EL (cell line): ENCODE data around the gene DRAXIN.

Source experiments
- DNase-seq: peaks from one replicate; pipeline ENCODE4 v3.0.0-alpha.2; 2016

Gene DRAXIN

DNA sequence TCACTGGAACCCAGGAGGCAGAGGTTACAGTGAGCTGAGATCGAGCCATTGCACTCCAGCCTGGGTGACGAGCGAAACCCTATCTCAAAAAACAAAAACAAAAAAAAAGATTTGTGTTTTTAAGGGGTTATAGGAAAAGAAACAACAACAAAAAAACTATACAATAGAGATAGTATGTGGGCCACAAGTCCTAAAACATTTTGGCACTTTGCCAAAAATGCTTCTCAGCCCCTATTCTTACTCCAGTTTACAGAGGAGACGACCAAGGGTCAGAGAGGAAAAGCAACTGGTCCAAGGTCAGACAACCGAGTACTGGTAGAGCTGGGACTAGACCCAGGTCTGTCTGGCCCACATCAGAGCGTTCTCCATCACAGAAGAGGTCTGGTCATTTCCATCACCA lies 33.9 kb upstream of the DRAXIN start:
- DNase-seq = no peak

DNA sequence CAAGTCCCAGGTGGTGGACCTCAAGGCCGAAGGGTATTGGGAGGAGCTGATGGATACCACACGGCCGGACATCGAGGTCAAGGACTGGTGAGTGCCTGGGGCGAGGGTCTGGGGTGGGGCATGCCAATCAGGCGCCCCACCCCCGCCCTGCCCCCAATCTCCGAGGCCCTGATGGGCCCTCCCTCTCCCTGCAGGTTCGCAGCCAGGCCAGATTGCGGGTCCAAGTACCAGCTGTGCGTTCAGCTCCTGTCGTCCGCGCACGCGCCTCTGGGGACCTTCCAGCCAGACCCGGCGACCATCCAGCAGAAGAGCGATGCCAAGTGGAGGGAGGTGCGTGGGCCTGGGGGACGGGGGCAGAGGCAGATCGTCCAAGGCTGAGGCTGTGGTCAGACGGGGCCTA lies 33.0 kb upstream of the DRAXIN start:
- DNase-seq = no peak

DNA sequence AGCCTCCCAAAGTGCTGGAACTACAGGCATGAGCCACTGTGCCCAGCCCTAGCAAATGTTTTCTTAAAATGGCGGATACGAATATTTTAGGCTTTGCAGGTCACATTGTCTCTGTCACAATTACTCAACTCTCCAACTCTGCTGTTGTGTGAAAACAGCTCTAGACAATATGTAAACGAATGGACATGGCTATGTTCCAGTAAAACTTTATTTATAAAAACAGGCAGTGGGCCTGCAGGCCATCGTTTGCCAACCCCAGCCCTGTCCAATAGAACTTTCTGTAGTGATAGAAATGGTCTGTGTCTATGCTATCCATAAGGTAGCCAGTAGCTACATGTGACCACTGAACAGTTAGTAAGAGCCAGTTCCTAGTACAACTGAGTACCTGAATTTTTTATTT lies 31.8 kb upstream of the DRAXIN start:
- no peak for DNase-seq

DNA sequence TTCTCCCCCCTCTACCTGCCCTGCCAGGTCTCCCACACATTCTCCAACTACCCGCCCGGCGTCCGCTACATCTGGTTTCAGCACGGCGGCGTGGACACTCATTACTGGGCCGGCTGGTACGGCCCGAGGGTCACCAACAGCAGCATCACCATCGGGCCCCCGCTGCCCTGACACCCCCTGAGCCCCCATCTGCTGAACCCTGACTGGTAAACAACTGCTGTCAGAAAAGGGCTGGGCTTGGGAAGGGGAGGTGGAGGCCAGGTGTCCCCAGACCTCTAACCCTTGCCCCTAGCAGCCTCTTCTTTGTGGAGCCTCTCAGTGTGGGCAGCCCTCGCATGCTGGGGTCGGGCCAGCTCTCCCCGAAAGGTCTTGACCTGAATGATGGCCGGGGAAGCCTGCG lies 30.4 kb upstream of the DRAXIN start:
- no peak for DNase-seq

DNA sequence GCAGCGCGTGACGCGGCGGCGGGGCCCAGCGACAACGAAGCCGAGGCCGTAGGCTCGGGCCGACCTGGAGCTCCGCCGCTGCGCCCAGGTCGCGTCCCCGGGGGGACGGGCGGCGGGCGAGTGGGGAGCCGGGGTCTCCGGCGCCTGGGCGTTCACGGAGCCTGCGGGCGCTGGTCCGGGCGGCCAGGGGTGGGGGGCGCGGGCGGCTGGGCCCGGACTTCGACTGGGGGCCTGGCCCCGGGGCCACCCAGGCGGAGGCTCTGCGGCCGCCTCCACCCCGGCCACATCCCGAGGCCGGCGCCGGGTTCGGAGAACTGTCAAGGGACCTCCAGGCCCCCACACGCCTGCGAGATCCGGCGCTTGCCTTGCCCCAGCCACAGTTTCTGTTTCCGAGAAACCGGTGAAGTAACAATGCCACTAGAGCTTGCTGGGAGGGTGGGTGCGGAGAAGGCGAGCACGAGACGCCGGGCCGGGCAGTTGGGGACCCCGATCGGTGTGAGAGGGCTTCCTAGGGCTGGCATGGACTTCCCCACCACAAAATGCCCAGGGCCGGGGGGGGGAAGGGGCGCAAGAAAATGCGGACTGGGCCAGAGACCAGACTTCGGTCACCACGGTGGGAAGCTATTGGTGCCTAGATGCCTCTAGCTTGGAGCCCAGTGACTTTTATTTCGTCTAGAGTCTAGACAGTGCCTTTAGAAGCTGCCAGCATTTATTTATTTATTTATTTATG lies 27.0 kb upstream of the DRAXIN start:
- peak; percentile 45 for DNase-seq

DNA sequence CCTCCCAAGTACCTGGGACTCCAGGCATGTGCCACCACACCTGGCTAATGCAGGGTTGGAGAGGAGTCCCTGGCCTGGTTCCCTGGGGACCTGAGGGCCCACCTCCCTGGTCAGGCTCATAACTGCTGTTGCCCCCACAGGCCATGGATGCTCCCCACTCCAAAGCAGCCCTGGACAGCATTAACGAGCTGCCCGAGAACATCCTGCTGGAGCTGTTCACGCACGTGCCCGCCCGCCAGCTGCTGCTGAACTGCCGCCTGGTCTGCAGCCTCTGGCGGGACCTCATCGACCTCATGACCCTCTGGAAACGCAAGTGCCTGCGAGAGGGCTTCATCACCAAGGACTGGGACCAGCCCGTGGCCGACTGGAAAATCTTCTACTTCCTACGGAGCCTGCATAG lies 23.0 kb upstream of the DRAXIN start:
- no peak for DNase-seq

DNA sequence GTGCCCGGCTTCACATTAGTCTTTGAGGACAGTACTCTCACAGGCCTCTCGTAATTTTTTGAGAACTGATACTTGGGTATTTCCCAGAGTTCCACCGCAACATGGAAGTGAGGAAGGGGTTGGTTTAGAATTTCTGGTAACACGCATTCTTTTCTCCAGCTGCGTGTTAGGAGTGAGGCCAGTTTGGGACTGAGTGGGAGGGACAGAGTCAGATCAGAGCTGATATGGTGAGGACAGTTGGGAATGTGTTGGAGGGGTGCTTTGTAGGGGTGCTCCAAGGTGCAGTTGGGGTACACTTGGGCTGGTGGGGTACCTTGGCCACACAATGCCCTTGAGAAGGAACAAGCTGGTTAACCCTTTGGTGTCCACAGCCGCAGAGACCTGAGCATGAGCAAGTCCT lies 20.8 kb upstream of the DRAXIN start:
- no peak for DNase-seq

DNA sequence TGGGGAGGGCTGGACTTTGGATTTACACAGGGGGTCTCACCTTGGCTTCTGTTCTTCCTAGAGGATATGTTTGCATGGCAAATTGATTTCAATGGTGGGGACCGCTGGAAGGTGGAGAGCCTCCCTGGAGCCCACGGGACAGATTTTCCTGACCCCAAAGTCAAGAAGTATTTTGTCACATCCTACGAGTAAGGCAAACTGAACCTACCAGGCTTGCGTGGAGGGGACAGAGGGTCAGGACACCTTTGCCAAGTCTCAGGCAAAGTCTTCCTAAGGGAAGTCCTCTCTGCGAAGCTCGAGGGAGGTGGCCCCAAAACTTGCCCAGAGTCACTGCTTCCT lies 20.3 kb upstream of the DRAXIN start:
- no peak for DNase-seq

DNA sequence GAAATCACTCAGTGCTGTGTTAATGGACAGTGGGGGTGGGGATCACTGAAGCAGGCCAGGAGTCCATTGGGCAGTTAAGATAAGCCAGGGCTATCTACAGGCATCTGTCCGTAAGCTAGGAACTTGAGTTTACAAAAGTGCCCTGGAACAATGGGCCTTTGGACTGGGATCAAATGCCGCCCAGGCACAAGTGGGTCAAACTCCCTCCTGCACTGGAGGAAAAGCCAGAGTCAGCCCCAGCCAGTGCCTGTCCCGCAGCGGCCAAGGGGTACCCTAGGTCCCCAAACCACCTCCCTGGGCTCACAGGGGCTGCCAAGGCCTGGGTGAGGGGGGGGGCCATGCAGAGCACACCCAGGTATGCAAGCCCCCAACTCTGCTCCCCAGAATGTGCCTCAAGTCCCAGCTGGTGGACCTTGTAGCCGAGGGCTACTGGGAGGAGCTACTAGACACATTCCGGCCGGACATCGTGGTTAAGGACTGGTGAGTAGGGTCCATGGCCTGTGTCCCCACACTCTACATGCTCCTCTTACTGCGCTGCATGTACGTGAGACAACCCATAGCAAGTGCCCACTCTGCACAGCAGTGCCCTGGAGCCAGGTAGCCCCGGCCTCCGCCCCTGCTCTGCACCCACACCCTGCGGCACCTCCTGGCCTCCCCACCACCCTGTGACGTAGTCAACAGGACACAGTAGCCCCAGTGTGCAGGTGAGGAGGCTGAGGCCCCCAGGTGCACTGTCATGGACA lies 19.8 kb upstream of the DRAXIN start:
- DNase-seq = no peak

DNA sequence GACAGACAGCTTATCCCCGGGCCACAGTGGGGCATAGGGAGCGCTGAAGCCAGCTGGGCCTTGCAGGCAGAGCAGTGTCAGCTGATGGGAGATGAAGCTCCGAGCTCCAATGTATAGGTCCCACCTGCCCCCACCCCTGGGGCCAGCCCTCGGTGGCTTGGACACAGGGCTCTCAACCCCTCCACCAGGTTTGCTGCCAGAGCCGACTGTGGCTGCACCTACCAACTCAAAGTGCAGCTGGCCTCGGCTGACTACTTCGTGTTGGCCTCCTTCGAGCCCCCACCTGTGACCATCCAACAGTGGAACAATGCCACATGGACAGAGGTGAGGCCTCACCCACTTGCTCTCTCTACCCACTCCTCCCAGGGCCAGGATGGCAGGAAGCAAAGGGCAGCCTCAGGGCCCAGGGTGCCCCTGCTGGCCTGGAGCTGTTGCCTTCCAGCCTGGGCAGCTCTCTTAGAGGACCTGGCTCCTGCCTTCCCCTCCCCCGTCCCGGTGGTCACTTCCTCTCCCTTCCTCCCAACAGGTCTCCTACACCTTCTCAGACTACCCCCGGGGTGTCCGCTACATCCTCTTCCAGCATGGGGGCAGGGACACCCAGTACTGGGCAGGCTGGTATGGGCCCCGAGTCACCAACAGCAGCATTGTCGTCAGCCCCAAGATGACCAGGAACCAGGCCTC lies 18.3 kb upstream of the DRAXIN start:
- DNase-seq = no peak

DNA sequence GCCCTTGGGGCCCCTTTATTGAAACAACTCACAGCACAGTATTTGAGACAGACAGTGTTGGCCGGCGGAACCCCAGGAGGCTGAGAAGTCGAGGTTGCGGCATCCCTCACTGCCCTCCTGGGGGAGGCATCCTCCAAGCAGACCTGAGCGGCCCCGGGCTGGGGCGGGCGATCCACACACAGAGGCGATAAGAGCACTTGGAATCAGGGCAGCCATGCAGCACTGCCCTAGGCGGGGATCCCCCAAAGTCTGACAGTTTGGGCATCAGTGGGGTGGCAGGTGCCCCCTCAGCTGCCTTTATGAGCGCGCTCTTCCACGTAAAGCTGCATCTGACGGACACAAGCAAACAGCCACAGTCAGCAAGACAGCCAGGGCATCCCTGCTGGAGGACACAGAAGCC lies 17.0 kb upstream of the DRAXIN start:
- DNase-seq = no peak

DNA sequence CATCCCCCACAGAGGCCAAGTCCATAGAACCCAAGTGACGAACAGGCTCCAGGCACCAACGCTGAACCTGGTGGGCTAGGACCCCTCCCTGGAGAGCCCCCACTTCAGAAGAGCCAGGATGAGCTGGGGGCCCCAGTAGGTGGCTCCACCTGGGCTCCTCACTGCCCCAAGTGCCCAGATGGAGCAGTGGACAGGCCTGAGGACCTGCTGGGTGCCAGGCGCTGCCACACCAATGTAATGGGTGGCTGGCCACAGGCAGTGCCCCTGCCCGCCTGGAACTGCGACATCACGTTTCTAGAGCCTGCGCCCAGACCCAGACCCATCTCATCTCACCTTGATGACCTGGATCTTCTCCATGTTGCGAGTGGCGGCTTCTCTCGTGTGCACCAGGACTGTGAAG lies 16.2 kb upstream of the DRAXIN start:
- no peak for DNase-seq

DNA sequence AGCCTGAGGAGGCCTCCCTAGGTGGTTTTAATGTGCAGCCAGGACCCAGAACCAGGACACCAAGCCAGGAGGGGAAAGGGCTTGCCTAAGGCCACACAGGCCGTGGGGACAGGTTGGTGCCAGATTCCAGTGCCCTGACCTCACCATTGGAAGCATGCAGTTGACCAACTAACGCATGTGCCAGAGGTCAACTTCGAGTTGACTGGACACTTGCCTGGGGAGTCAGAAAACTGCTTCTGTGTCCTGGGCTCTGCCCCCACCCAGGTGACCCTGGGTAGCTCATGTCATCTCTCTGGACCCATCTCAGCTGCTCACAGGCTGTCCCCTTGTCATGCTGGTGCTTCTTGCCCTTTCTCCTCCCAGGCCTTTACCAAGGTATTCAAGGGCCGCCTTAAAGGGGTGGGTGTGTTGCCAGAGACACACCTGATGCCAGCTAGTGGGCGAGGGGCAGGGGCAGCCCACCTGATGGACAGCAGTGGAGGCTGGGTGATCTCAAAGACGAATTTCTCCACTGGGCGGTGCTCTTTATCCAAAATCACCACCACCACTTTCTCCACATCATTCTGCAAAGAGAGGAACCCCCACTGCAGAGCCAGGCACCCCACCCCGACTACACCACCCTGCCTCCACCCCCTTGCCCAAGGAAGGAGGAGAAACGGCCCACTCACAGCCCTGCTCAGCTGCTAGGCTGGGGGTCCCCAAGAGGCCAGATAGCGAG lies 15.0 kb upstream of the DRAXIN start:
- no peak for DNase-seq

DNA sequence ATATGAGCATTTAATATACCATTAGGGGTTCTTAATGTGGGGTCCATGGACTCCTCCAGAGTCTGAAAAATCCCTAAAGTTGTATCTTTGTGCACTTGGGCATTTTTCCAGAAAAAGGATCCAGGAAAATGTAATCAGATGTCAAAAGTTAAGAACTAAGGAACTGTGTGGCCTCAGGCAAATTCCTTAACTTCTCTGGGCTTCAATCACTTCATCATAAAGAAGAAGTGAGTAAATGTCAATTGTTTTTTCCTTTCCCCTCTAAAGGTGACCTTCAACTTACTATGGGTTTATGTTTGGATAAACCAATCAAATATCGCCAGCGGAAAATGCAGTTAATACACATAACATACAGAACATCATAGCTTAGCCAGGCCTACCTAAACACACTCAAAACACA lies 13.1 kb upstream of the DRAXIN start:
- no peak for DNase-seq

DNA sequence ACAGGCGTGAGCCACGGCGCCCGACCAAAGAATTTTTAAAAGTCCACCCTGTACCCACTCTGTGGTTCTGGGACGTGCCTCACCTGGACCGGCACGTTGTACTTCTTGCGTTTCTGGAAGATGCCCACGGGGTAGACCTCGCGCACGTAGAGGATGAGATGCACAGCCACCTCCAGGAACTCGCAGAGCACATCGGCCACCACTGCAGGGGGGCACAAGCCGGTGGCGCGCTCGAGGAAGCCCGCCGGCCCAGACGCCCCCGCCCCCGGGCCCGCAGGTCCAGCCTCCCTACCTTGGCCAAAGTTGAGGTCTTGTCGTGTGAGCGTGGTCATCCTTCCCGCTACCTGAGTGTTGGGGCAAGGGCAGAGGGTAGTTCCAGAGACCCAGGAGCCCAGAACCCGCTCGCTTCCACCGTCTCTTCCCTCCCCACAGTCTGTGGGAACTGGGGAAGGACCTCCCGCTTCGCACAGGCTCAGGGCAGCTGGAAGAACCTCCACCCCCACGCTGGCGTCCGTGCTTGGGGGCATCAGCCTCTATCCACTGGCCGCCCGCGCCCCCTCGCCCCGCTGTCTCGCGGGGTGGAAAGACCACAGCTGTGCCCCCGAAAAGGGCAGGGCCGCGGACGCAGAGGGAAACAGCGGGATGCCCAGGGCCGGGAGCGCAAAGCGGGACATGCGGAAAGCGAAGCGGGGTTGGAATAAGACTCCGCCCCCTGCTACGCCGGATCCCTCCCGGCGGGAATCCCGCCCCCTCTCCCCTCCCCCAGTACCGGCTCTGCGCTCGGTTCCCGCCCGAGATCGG lies 11.0 kb upstream of the DRAXIN start:
- DNase-seq = no peak

DNA sequence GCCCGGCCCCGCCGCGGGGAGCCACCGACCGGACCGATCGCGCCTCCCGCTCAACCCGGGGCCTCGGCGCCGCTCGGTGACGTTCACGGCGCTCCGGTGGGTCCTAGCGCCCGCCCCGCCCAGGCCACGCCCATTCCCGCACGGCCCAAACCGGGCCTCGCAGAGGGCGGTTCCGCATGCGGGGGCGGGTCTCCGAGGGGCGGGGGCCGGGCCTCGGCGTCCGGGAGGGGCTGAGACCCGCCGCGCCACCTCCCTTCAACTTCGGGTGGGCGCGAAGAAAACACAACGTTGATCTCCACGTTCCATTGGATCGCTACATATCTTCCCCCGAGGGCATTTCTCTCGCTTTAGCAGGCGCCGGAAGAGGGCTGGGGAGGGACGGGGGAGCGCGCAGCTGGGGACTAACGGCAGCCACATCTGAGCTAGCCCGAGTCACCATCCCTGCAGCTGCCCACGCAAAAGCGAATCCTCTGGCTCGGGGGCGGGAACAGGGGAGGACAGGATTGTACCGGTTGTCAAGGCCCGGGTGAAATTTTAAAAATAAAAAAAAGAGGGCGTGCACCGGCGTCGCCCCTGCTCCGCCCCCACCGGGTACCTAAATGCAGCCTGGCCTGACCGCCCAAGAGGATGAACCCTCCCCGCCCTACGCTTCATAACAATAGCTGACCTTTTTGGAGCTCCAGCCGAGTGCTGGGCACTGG lies 10.3 kb upstream of the DRAXIN start, which contains the start of gene MAD2L2:
Gene MAD2L2, minus strand, starts transcription at position 78 of the 701 bp plus-strand sequence. CDS start 547 bp downstream, outside the sequence.
- DNase-seq = peak; percentile 93

DNA sequence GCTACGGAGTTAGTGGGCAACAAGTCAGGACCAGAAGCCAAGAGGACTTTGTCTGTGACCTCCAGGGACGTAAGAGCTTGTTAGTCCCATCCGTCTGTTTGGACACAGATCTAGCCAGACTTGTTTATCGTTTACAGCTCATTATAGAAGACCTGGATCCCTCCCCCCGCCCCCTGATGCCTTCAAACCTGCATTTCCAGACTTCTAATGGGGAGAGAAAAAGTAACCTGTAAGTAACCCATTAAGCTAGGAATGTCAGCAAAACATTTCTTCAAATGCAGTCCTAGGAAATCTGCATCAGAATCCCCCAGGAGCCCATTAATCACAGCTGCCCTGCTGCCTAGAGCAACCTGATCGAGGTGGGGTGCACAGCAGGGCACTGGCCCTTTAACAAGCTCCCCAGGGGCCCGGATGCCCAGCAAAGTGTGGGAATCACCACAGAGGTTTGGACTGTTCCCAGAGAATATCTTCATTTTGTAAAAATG lies 9.2 kb upstream of the DRAXIN start:
- no peak for DNase-seq

DNA sequence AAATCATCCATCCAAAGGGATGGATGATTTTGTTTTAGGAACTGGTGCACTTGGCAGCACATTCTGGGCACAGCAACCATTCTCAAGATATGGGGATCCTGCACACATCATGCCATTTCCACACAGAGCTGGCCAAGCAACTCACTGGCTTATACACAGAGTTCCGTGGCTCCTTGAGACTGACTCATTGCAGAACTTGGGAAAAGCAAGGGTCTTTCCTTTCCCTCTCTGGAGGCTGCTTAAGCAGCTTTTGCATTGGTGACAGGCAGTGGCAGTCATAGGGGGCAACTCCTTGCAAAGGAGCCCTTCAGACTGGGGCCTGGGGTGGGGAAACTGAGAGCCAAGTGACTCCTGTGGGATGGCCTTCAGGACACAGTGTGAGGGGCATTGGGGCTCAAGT lies 8.7 kb upstream of the DRAXIN start:
- no peak for DNase-seq

DNA sequence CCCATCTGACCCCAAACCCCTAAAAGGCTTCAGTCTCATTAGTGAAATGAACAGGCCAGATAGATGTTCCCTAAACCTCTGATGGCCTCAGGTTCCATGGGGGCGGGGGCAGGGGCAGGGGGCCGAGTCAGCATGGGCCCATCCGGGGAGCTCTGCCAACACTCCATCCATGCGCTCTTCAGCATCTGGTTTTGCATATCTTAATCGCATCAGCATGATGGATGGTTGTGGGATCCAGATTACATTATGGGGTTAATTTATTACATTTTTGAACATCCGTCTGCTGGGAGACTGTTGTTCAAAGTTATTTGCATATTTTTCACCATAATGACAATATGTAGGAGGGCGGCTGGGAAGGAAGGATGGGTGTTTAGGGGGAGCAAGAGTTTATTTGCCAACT lies 7.4 kb upstream of the DRAXIN start:
- no peak for DNase-seq

DNA sequence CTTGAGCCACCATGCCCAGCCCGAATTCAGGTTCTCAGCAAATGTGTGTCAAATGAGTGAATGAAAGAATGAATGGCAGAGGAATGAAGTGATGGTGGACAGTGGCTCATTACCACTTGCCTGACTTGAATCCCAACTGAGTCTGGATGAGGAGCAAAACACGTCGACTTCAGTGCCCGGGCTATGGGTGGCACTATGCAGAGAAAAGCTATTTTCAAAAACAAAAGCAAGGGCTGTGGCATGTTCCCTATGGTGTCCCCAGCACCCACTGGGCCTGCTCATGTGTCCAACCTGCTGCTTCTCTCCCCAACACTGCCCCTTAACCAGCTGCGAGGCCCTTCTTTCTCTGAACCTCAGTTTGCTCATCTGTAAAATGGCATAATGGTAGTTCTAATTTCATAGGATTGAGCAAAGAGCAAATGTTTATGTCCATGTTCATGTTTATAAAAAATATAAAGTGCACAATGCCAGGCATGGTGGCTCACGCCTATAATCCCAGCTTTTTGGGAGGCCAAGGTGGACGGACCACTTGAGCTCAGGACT lies 6.2 kb upstream of the DRAXIN start:
- no peak for DNase-seq

DNA sequence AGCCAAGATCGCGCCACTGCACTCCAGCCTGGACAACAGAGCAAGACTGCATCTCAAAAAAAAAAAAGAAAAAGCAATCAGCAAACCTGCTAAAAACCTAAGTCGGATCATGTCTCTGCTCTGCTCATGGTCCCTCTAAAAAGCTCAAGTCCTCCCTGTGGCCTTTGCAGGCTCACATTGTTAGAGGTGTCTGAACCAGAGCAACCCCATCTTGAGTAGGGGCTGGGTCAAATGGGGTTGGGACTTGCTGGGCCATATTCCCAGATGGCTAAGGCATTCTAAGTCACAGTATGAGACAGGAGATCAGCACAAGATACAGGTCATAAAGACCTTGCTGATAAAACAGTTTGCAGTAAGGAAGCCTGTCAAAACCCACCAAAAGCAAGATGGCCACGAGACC lies 3.0 kb upstream of the DRAXIN start:
- DNase-seq = no peak
